NCI-H526 treated with DMSO at 0.1 percent for 48 hours (cell line): ENCODE data around the gene PXYLP1.
"Not testable (repeated sequence)": the region's sequence is repeated elsewhere in the genome, so short reads cannot be mapped to it uniquely, and the experiment has no call there.

Source experiments
- DNase-seq: peaks from one replicate; lab custom pipeline; 2025; lab: John Stamatoyannopoulos, UW

Gene PXYLP1

GRCh38 chr3:141294301-141294700 is 62.7 kb downstream of the PXYLP1 start:
- no peak for DNase-seq

- DNase-seq, result no peak
Observed at GRCh38 chr3:141294848-141295247, 63.2 kb downstream of the PXYLP1 start.

- not testable (repeated sequence) for DNase-seq
Observed at GRCh38 chr3:141300426-141300825, 68.8 kb downstream of the PXYLP1 start.

- no peak for DNase-seq
Observed at GRCh38 chr3:141302364-141303141, 70.9 kb downstream of the PXYLP1 start.

- peak; percentile 41 for DNase-seq
Observed at GRCh38 chr3:141303481-141304223, 72.0 kb downstream of the PXYLP1 start.

- no peak for DNase-seq
Observed at GRCh38 chr3:141305436-141305835, 73.8 kb downstream of the PXYLP1 start.

- DNase-seq, result no peak
Observed at GRCh38 chr3:141306276-141306675, 74.7 kb downstream of the PXYLP1 start.

- no peak for DNase-seq
Observed at GRCh38 chr3:141306922-141307321, 75.3 kb downstream of the PXYLP1 start.

- DNase-seq, result no peak
Observed at GRCh38 chr3:141307351-141308059, 75.9 kb downstream of the PXYLP1 start.

GRCh38 chr3:141308588-141309218 is 77.1 kb downstream of the PXYLP1 start:
- DNase-seq, result peak; percentile 32

- no peak for DNase-seq
Observed at GRCh38 chr3:141311170-141311495, 79.5 kb downstream of the PXYLP1 start.

- peak; percentile 97 for DNase-seq
Observed at GRCh38 chr3:141311496-141312353, 80.1 kb downstream of the PXYLP1 start.

GRCh38 chr3:141312354-141313092 is 80.9 kb downstream of the PXYLP1 start:
- DNase-seq, result no peak

- no peak for DNase-seq
Observed at GRCh38 chr3:141313093-141313683, 81.6 kb downstream of the PXYLP1 start.

- DNase-seq, result not testable (repeated sequence)
Observed at GRCh38 chr3:141314415-141314814, 82.8 kb downstream of the PXYLP1 start.

- DNase-seq, result no peak
Observed at GRCh38 chr3:141316851-141317250, 85.2 kb downstream of the PXYLP1 start.

GRCh38 chr3:141320399-141321108 is 88.9 kb downstream of the PXYLP1 start:
- no peak for DNase-seq

- no peak for DNase-seq
Observed at GRCh38 chr3:141321109-141321497, 89.5 kb downstream of the PXYLP1 start.

GRCh38 chr3:141323936-141324704 is 92.5 kb downstream of the PXYLP1 start:
- DNase-seq, result no peak
